ENCODE measurements around the gene ZDHHC6.

- TF ChIP-seq CTCF (IDR thresholded peaks at IDR 0.05) (no peak), CEBPB (IDR thresholded peaks at IDR 0.05) (no peak), ESRRA (IDR thresholded peaks at IDR 0.05; ENCODE audit: borderline replicate concordance, low read length) (no peak), POLR2A (IDR thresholded peaks at IDR 0.05; ENCODE audit: low read length) (no peak), MAX (IDR thresholded peaks at IDR 0.05) (no peak), RCOR1 (IDR thresholded peaks at IDR 0.05; ENCODE audit: low read depth, low read length) (no peak), MYC (IDR thresholded peaks at IDR 0.05; ENCODE audit: borderline replicate concordance, low read length) (no peak), POLR2AphosphoS2 (conservative IDR thresholded peaks at IDR 0.05; ENCODE audit: low read length) (no peak), PHF8 (IDR thresholded peaks at IDR 0.05; ENCODE audit: borderline replicate concordance, low read depth) (no peak), KDM5A (IDR thresholded peaks at IDR 0.05) (no peak)
These were observed 64.0 kb downstream of the ZDHHC6 start for GRCh38 chr10:112382515-112383235.
